ENCODE data around the gene DNAAF5.

Gene DNAAF5

GRCh38 chr7:770741-771166 lies 44.3 kb downstream of the DNAAF5 start:
- no peak for DNase-seq

- no peak for DNase-seq
Observed at GRCh38 chr7:771234-772004, 44.9 kb downstream of the DNAAF5 start.

- DNase-seq: no peak
Observed at GRCh38 chr7:772005-772294, 45.5 kb downstream of the DNAAF5 start.

DNA sequence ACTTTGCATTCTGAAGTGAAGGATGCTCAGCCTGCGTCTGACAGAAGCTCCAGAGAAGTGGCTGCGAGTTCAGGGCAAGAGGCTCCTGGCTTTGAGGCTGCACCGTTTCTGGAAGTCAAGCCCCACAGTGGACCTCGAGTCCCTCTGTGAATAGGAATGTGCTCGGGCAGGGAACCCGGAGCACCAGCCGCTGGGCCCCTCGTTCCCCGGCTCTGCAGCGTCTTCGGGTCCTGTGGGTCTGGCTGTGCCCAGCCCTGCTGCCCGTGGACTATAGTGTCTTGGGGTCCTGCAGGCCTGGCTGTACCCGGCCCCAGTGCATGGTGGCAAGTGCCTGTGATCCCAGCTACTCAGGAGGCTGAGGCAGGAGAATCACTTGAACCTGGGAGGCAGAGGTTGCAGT lies 45.9 kb downstream of the DNAAF5 start:
- DNase-seq: no peak

DNA sequence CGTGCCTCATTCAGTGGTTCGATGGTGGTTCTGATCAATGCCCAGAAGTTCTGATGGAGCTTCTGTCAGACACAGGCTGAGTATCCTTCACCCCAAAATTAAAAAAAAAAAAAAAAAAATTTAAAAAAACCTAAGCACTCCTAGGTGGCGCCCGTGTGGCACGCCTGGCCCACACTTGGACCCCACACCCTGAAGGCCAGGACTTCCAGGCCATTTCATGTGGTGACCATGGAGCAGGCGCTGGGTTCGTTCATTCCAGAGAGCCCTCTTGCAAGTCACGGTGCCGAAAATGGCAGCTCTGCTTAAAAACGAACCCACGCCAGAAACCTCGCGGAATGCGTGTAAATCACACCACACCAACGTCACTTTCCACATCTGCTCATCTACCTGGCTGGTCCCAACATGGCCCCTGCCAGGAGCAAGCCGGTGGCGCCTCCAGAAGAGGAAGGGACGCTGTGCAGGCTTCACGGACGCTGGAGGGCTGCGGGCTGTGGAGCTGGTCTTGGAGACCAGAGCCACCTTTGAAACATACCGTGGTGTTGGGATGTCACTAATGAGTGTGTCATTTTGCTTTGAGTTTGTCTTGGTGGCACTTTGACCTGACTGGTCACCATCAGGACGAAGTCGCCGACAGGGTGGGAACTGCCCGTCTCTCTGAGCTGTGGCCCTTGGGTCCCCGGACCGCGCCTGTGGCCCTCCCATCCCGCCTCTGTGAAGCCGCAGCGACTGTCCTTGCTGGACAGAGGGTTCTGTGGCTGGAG lies 46.5 kb downstream of the DNAAF5 start:
- DNase-seq: no peak

DNA sequence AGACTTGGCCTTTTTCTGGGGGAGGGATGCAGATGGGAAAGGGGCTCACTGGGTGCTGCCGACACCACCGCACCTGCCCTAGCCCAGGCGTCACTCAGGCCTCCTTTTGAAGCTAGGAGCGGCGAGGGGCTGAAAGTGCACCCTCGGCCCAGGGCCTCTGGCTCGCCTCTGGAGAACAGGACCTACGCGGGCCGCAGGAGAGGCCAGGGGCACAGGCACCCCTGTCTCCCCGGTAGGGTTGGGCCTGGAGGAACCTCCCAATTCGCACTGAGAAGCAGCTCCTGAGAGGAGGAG lies 47.1 kb downstream of the DNAAF5 start:
- no peak for DNase-seq

DNA sequence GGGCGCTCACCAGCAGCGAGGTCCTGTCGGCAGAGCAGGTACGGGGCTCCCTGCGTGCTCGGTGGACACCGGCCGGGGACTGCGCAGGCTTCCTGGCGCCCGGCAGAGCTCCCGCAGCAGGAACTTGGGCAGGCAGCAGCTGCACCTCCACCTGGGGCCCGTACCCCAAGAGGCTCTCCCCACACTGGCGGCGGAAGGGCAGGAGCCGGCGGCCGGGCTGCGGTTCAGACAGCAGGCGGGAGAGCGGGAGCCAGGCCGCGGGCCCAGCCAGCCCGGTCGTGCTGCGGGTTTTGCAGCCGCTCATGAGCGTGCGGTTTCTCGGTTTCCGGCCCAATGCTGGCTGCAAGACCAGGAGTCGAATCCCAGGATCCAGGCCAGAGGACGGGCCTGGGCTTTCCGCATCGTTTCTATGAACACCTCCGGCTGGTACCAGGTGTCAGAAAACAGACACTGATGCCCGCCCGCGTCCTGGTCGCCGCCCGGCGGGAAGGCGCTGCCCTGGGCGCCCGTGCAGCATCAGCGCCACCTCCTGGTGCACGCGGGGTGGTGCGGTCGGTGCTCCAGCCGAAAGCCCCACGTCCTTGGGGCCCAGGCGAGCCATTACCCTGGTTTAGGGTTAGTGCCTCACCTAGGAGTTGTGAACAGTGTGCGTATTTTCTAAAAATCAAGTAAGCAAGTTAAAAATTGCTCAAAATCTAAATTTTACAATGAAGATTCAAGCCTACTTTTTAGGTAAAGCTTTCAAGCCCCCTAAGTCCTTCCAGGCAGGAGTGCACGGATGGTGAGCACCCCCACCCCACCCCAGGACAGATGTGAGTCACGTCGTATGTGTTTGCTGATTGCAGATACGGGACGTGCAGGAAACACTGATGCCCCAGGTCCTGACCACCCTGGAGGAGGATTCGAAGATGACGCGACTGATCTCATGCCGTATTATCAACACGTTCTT lies 47.9 kb downstream of the DNAAF5 start:
- no peak for DNase-seq

DNA sequence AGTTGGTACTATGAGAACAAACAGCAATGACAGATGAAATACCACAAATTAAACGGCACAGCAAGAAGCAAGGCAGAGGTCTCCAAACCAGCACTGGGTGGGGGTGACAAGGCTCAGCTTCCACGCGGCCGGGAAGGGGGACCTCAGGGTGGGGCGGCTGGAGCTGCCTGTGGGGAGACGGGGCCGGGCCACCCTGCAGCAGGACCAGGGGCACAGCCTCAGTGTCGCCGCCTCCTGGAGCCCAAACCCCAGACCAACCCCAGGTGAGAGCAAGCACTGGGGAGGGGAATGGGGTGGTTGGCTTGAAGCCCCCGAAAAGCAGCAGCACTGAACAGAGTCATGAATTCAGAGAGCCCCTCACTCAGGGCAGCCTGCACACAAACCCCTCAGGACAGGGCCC lies 49.9 kb downstream of the DNAAF5 start:
- no peak for DNase-seq

DNA sequence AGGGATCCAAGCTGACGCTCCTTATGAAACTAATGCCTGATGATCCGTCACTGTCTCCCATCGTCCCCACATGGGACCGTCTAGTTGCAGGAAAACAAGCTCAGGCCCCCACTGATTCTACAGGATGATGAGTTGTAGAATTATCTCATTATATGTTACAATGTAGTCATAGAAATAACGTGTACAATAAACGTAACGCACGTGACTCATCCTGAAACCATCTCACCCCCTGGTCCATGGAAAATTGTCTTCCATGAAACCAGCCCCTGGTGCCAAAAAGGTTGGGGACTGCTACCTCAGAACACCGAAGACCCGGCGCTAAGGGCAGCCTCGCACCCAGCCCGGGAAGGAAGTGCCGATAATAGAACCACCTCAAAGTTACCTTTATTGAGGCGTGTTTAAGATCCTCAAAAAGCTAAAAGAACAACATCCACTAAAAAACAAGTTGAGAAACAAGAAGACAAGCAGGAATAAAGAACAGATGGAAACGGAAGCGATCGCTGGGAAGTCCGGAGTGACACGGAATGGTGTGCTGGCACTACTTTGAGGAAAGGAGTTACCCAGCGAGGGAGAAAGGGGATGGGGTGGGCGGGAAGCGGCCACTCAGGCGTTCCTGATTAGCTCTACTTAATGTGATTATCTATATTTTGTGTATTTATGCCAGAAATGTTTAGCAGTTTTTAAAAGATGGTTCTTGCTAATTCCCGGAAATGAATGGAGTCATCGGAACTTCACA lies 50.7 kb downstream of the DNAAF5 start:
- DNase-seq: no peak

GRCh38 chr7:777728-778078 lies 51.2 kb downstream of the DNAAF5 start:
- no peak for DNase-seq

- DNase-seq: no peak
Observed at GRCh38 chr7:778271-778967, 51.9 kb downstream of the DNAAF5 start.

- DNase-seq: no peak
Observed at GRCh38 chr7:778968-779451, 52.5 kb downstream of the DNAAF5 start.

DNA sequence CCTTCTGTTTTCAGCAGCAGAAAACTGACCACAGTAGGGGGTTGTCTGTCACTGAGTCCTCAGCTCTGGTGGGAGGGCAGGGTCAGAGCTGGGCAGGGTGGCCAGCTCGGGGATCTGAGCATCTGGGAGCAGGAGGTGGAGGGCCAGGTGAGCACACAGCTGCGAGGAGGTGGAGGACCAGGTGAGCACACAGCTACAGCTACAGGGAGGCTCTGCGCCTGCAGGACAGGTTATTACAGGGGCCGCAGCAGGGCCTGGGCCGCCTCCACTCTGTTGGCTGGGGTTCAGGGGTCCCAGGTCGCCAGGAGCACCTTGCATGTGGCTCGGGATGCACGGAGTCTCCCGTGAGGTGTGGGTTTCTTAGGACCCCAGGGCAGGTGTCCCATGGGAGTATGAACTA lies 53.0 kb downstream of the DNAAF5 start:
- DNase-seq: no peak

DNA sequence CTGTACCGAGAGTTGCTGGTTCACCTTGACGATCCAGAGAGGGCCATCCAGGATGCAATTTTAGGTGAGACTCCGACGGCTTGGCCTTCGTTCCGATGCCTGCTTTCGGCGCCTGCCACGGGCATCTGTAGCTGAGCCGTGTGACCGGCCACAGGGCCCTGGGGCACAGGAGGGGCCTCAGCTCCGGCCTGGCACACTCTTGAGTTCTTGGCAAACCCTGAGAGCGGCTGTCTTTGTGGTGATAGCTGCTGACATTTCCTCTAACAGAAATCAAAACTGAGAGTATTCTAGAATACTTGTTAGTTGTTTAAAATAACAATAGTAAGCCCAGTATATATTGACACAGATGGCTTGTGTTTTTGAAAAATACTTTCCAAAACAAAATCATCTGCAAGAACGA lies 53.6 kb downstream of the DNAAF5 start:
- DNase-seq: no peak

GRCh38 chr7:780516-780915 lies 54.0 kb downstream of the DNAAF5 start:
- DNase-seq: no peak

DNA sequence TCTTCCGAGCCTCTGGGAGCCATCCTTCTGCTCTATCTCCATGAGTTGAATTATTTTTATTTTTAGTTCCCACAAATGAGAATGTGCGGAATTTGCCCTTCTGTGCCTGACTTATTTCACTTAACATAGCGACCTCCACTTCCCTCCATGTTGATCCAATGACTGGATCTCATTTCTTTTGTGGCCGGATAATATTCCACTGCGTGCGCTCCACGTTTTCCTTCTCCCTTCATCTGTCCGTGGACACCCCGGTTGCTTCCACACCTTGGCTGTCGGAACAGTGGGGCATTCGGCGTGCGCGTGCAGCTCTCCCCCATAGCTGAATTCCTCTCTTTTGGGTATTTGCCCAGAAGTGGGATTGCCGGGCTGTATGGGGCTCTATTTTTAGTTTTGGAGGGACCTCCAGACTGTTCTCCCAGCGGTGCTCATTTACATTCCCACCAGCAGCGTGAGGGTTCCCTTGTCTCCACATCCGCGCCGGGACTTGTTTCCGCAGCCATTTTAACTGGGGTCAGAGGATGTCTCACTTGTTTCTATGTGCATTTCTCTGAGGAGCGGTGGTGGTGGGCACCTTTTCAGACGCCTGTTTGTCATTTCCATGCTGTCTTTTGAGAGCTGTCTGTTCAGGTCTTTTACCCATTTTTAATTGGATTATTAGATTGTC lies 54.8 kb downstream of the DNAAF5 start:
- DNase-seq: no peak

GRCh38 chr7:781936-782529 lies 55.5 kb downstream of the DNAAF5 start:
- DNase-seq: no peak

GRCh38 chr7:782718-783449 lies 56.4 kb downstream of the DNAAF5 start:
- DNase-seq: no peak

DNA sequence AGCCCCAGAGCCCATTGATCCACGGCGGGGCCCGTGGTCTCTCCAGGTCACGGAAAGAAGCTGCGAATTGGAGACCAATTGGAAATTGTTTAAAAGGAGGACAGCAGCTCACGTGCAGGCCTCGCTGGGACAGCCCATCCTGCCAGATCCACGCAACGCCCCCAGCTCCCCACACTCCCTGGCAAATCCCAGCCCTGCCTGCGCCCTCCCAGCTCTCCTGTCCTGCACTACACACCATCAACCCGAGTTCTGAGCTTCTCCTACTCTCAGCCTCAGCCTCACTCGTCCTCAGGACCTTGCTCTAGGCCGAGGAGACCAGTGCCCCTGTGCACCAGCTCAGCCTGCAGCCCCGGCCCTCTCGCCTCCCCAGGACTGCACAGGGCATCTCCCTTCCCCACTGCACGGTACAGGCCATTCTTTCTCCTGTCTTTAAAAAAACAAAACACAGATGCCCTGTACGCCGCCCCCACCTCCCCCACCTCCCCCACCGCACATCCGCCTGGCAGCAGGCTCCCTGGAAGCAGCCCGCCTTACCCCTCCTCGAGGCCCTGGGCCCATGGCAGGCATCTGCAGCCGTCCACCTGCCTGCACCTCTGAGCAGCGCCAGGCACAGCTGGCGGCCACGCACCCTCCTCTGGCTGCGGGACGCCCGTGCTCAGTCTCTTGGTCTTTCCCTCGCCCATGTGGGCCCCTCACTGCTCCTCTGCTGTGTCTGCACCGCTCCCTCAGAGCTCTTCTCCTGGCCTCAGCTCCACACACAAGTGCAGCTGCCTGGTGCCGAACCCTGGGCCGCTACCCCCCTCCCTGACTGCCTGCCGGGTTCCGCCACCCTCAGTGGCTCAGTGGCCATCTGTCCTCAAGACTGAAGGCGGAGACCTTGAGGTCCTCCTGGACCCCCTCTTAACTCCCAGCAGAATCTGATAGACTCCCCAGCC lies 57.3 kb downstream of the DNAAF5 start:
- DNase-seq: no peak
